ENCODE data around the gene ABHD2.

ABHD2 gene

DNA sequence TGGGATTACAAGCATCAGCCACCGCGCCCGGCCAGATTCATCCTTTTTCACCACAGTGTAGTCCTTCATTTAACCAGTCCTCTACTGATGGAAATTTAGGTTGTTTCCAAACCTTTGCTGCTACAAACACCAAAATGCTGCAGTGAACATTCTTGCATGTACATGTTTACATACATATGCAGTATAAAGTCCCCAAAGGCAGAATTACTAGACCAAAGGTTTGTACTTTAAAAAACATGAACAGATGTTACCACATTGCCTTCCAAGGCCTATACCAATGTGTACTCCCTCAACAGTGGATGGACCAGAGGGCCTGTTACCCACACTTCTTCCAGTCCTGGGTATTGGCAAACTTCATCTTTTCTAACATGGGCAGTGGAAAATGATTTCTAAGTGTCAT is 82.1 kb downstream of the ABHD2 start:
- no peak for DNase-seq

DNA sequence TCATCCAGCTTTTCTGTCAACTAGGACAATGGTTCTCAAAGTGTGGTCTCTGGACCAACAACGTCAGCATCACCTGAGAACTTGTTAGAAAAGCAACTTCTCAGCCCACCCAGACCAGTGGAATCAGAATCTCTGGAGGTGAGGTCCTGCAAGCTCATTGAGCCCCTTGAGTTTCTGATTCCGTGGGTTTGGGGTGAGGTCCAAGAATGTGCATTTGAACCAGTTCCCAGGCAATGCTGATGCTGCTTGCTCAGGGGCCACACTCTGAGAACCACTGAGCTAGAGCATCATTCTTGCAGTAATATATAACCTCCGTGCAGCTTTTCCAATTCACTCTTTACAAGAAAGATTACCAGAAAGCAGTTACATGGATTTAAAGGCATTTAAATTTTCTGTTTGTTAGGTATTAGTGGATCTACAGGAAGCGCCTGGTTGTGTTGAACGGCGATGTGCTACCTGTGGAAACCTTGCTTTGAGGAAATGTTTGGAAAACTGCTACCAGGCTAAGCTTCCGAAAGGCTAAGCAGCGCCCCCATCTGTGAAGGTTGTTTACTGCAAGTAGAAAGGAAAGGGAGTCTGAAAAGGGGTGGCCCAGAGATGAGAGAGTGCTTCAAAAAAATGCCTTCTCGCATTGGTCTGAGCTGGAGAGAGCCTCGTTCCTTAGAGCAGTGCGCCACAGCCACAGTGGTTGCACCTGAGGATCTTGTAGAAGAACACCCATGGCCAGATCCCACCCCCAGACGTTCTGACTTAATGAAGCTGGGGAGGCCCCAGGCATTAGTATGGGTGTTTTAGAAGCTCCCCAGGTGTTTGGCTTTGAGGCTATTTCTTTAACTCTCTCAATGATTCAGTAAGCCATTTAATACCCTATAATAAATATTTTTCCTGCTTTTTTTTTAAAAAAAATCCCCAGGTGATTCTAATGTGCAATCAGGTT is 83.1 kb downstream of the ABHD2 start:
- peak; percentile 49 for DNase-seq

- no peak for DNase-seq
Observed at GRCh38 chr15:89172921-89173320, 84.7 kb downstream of the ABHD2 start.

GRCh38 chr15:89174476-89174875 is 86.2 kb downstream of the ABHD2 start:
- DNase-seq = no peak

GRCh38 chr15:89175617-89176191 is 87.4 kb downstream of the ABHD2 start:
- no peak for DNase-seq

GRCh38 chr15:89177116-89177515 is 88.9 kb downstream of the ABHD2 start:
- DNase-seq = no peak

GRCh38 chr15:89177633-89178306 is 89.5 kb downstream of the ABHD2 start:
- peak; percentile 77 for DNase-seq

GRCh38 chr15:89178307-89178977 is 90.2 kb downstream of the ABHD2 start:
- DNase-seq = no peak

DNA sequence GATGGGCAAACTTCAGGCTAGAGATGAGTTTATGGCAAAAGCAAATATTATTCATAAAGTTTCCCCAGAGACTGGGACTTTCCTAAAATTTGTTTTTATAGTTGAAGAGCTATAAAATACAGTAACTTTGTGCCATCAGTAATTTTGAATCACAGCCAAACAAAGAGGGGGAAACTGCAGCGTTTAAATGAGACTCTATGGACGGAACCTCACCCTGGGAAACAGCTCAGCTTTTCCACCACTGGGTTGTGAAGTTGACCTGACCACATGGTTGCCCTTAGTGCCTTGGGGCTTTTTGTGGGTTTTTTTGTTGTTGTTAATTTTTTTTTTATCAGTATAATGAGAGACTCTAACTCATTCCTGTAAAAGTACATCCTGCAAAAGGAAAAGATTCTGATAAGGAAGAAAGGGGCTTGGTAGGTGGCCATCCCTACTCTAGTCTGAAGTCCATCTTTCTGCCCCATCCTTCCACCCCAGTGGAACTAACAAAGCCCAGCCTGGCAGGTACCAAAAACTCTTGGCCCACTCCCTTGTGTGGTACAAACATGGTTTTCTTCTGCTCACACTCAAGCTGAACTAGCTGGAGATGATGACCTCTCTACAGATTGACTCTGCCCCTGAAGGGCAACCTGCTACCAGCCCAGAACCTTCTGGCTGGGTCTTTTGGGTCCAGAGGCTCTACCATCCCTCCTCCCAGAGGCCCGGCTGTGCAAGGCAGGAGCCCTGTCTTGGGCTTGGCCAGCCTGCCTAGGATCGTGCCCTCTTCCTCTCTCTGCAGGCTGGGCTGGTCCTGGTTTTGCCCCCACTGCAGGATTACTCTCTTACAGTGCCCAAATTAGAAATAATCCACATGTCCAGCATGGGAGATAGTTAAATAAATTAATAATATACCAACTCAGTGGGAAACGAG is 92.0 kb downstream of the ABHD2 start:
- peak; percentile 66 for DNase-seq

- no peak for DNase-seq
Observed at GRCh38 chr15:89184357-89184756, 96.1 kb downstream of the ABHD2 start.

DNA sequence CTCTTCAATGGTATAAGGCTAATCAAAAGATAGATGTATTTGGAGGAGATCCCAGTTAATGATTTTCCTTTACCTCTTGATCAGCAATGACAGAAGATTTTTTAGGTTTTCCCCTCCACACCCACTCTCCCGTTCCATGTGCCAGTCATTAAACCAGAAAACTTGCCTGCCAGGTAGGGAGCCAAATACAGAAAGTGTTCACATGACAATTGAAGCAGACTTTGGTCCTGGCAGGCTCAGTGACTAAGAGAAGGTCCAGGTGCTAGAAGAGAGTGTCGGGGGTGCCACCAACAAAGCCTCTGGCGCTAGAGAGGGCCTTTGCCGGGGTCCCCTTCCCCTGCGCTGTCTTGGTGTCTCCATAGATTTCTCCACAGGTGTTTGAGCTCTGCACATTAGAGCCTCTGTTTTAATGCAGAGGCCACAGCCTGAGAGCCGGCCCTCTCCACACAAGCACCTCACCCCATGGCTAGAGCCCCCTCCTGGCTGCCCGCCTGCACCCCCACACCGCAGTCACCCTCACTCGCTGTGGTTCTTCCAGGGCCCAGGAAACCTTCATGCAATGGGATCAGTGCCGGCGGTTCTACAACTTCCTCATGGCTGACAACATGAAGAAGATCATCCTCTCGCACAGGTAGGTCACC is 96.8 kb downstream of the ABHD2 start:
- no peak for DNase-seq

GRCh38 chr15:89186803-89187202 is 98.5 kb downstream of the ABHD2 start:
- no peak for DNase-seq

- DNase-seq = no peak
Observed at GRCh38 chr15:89187301-89187985, 99.2 kb downstream of the ABHD2 start.

GRCh38 chr15:89187986-89188514 is 99.8 kb downstream of the ABHD2 start:
- DNase-seq = no peak

- no peak for DNase-seq
Observed at GRCh38 chr15:89192136-89192535, 103.9 kb downstream of the ABHD2 start.

- no peak for DNase-seq
Observed at GRCh38 chr15:89192766-89193165, 104.5 kb downstream of the ABHD2 start.

DNA sequence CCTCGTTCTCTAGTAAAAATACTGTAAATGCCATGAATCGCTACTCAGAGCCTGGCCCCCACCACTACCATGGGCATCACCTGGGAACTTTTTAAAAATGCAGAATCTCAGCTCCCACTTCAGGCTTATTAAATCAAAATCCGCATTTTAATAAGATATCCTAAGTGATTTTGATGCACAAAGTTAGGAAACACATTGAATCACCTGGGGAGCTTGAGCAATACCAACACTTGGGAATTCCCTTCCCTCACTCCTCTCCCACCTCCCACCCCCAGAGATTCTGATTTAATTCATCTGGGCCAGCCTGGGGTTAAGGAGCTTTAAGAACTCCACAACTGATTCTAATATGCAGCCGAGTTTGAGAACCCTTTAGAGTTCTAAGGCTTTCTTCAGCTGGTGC is 106.4 kb downstream of the ABHD2 start:
- DNase-seq = no peak

DNA sequence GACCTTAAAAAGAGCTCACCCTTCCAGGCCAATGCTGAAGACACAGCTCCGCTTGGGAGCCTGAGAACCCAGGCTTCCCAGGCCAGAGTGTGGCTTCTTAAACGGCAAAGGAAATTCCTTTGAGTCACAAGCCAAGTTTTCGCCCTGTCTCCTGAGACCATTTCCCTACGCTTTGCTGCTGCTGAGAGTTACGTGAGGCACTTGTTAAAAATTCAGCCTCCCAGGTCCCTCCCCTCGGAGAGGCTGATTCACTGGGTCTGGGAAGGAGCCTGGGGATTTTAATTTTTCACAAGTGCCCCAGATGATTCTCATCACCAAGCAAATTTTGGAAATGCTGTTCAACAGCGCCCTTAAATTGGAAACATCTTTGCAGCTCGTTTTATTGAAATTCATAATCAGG is 107.6 kb downstream of the ABHD2 start:
- no peak for DNase-seq

GRCh38 chr15:89196241-89196640 is 108.0 kb downstream of the ABHD2 start:
- DNase-seq = no peak

- DNase-seq = peak; percentile 49
Observed at GRCh38 chr15:89196994-89197393, 108.7 kb downstream of the ABHD2 start.

- DNase-seq = no peak
Observed at GRCh38 chr15:89197503-89197971, 109.3 kb downstream of the ABHD2 start.
